HG03280 (cell line): ENCODE data around the gene TNNI3K.

ENCODE experiments used
- ATAC-seq: cut with Tn5 transposase; IDR thresholded peaks from one replicate; pipeline ENCODE4 v1.9.1; 2021; ENCODE audit warnings: mild to moderate bottlenecking, moderate library complexity; ENCODE audit not compliant: unreplicated experiment

The TNNI3K gene

GRCh38 chr1:74481607-74482006 is 246.4 kb downstream of the TNNI3K start:
- ATAC-seq: no peak

GRCh38 chr1:74485622-74486021 is 250.4 kb downstream of the TNNI3K start:
- ATAC-seq: no peak

- ATAC-seq: no peak
Measured at GRCh38 chr1:74486036-74486435, 250.8 kb downstream of the TNNI3K start.

DNA sequence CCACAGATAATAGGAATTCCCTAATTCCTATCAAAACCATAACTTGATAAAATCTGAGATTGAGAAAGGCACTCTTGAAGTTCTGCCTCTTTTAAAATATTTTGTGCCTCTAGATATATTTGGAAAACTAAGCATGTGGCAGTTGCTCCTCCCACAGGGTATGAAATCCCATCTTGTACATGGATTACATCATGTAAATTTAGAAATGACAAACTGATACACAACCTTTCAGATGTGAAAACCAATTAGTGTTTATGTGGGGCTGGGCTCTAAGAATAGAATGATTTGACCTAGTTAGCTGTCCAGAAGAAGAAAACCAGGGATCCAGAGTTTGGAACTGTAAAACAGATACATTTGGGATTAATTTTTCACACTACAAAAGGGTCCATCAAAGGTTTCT is 261.5 kb downstream of the TNNI3K start:
- no peak for ATAC-seq

DNA sequence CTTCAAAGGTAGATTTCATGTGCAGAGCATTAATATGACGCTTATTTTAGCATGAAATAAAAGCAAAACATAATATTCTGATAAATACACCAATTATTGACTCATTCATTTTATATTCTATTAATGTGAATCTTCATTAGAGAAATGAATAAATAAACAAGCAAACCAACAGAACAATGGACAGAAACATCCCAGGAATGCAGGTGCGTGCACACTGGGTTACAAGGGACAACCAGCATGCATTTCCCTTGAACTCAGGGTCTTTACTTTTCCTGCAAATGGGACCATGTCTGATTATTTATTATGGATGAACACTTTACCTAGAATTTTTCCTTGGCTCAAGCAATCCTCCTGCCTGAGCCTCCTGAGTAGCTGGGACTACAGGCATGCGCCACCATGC is 263.7 kb downstream of the TNNI3K start:
- ATAC-seq: no peak

- no peak for ATAC-seq
Measured at GRCh38 chr1:74502432-74502831, 267.2 kb downstream of the TNNI3K start.

DNA sequence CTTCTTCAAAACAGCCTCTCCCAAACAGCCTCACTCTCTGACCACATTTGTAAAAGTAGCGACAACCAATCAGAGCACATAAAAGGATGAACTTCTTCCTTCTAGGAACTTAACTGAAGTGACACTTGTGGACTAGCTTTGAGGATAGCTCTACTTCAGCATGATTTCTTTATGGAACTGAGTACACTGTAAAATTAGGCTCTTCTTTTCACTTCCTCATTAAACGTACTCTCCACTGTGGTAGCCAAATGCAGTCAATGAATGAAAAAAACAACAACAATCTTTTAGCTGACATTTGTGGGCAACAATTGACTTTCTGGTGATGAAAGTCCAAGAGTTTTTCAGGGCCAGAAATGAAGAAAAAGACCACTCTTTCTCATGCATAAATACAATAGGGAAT is 267.7 kb downstream of the TNNI3K start:
- no peak for ATAC-seq

DNA sequence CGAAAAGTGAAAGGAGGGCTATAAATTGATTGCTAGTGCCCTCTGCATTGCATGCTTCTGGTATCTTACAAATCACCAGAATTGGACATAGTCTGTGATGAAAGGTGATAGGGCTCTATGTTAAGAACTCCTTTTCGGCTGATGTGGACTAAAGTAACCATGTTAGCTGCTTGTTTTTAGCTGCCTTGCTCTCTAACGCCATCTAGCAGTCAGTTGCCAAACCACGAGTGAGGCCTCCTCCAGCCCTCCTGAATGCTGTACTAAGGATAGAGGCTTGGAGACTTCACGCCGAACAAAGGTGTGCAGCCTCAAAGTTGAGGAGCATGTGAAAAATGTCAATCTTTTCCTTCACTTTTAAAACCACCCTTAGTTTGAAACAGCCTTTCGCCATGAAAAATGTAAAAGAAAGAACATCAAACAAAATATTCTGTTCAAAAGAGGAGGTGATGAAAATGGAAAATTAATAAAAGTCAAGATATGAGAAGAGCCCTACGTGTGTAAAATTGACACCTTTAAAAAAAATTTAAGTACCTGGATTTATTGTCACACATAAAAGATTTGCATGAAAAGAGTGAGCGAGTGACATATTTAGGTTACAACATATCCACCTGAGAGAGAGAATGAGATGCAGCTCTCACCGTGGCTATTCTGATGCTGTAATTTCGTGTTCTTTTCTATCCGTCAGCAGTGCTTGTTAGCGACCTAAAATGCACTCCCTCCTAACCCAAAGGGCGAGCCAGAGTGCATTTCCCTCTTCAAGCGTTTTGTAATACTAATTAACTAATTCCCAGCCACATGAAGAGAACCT is 269.1 kb downstream of the TNNI3K start:
- peak; percentile 94 for ATAC-seq

DNA sequence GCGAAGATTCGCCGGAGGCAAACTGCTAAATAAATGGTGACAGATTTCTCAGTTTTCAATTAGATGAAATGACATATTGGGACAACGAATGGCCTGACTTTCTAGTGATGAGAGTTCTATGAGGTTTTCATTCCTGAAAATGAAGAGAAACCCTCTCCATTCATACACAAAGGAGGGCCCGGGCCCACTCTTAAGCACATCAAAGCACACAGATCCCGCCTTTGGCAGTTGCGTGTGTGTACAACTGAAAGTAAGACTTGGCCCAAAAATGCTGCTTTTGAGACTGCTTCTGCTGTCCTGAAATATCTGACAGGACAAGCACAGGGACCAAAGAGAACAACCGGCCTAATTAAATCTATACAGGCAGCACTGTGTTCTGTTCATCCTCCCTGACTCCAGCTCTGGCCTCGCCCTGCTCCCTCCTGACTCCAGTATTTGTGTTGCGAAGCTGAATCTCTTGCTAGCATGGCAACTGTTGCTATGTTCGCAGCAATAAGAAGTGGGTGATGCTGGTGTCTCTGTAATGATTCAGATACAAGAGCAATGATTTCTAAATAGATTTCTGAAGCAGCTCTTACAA is 269.8 kb downstream of the TNNI3K start:
- no peak for ATAC-seq

DNA sequence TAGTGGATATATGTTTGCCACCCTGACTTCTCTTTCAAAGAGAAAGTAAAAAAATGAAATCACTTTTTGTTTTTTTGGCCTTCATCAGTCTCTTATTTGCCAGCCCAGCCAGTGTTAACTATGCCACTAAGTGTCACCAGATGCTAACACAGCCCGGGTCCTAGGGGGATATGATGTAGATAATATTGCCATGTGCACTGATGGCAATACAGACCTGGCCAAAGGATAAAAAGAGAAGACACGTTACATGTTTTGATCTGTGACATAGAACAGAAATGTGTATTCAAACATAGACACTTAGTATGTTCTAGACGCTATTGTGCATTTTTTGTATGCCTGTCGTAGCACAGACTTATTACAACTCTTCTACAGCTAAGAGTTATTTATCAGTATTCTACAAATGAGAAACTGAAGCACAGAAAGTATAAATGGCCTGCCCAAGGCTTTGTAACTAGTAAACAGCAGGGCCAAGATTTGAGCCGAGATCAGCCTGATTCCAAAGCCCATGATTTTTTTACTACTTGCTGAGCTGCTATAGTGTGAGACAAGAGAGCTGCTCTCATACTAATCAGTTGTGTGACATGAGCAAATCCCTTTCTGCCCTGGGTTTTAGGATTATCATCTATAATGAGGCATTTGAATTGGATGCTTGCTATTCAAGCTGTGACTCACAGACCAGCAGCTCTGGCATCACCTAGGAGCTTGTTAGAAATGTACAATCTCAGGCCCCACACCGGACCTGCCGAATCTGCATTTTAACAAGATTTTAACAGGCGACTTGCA is 270.9 kb downstream of the TNNI3K start:
- no peak for ATAC-seq

DNA sequence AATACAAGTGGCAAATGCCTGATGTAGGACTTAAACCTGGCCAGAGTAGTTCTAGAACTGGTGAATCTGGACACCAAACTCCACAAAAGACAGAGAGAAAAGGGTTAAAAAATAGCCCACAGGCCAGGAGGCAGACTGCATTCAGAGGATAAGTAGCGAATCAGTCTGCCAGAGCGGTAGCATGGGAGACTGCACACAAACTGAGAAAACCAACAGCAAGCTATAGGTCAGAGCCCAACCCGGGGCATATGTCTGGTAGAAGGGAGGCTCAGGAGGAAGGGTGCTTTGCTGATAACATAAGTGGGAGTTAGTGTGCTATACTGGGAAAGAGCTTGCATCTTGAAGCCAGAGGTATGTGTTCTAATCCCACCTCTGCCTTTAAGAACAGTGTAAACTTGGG is 273.3 kb downstream of the TNNI3K start:
- ATAC-seq: no peak

GRCh38 chr1:74512170-74512915 is 277.2 kb downstream of the TNNI3K start, which contains the start of gene LRRC53:
LRRC53 (minus strand) TSS chr1:74512611; CDS start chr1:74483349, 29,262 bp downstream.
- no peak for ATAC-seq

DNA sequence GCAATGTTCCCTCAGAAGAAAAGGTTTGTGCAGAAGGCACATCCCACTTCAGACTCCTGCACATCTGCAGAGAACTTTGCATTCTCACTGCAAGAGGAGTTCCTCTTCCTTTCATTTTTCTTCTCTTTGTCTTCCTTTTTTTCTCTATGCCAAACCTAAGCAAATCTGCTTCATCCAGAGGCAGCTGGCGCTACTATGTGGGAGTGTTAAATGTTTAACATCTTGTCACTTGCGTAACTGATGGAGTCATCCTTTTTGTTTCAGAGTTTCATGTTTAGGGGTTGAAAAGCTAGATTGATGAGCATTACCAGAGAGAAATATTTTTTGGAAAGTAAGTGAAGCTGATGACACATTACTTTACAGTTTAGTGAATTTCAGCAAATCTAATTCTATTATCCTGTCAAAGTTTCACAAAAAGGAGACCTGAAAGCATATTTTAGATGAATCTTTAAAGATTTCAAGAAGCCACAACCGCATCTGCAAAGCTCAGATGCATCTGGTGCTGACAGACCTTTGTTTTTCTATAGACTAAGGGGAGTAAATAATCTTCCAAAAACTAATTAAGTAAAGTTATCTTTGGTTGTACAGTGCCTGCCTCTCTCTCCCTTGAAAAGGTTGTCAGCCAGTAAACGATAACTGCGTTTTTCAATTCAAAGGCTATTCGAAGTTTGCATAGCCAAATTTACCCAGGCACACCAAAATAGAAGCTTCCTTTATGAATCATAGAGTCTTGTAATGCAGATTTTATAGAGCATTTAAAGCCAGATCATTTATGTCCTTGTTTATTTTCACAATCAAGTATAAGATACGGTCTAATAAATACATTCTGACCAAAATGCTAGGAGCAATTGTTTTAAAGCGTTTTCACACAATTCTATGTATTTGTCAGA is 278.5 kb downstream of the TNNI3K start:
- ATAC-seq: no peak

DNA sequence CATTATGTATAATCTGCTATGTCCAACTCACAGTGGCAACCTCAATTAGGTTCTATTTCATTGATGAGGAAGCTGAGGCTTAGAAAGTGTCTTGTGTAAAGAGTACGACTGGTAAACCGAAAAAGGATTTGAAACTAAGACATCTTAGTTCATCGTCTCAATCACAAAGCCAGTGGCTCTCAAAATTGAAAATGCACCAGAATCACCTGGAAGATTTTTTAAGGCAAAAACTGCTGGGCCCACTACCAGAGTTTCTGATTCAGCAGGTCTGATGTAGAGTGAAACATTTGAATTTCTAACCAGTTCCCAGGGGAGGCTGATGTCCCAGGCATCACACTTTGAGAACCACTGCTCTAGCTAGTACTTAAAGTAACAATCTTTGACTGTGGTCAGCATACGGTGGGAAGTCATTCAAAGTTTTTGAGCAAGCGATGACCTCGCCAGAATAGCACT is 282.4 kb downstream of the TNNI3K start:
- ATAC-seq: peak; percentile 89

DNA sequence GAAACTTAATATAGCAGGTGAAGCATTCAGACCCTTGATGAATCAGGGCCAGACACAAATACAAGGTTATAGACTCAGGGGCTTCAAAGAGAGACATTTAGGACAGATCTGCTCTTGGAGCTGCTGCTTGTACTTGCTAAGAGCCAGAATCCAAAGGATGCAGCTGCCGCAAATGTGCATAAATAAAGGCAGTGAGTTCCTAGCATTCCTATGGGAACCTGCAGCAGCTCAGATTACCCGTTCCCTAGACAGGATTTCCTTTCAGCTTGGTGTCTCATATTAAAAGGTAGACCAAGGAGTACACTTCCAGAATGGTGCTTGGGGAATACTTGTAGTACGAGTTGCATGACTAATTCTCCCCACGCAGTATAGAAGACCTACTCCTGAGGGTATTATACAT is 287.0 kb downstream of the TNNI3K start:
- no peak for ATAC-seq

GRCh38 chr1:74523873-74524480 is 288.8 kb downstream of the TNNI3K start:
- ATAC-seq: no peak

DNA sequence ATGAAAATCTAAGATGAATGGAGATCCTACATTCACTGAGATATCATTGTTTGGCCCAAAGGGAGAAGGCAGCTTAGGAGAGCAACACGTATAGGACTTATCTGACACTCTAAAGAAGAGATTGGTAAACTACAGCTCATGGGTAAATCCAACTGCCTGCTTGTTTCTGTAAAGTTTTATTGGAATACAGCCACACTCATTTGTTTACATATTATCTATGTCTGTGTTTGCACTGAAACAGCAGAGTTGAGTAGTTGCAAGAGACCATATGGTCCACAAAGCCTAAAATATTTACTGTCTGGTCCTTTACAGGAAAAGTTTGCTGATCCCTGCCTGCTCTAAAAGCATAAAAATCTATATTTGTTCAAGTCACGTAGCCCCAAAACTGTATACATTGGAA is 291.5 kb downstream of the TNNI3K start:
- no peak for ATAC-seq

- no peak for ATAC-seq
Measured at GRCh38 chr1:74528123-74528522, 292.9 kb downstream of the TNNI3K start.

- no peak for ATAC-seq
Measured at GRCh38 chr1:74530892-74531291, 295.7 kb downstream of the TNNI3K start.

GRCh38 chr1:74531796-74532195 is 296.6 kb downstream of the TNNI3K start:
- ATAC-seq: no peak
